ENCODE measurements around the gene RINT1.

Gene RINT1

DNA sequence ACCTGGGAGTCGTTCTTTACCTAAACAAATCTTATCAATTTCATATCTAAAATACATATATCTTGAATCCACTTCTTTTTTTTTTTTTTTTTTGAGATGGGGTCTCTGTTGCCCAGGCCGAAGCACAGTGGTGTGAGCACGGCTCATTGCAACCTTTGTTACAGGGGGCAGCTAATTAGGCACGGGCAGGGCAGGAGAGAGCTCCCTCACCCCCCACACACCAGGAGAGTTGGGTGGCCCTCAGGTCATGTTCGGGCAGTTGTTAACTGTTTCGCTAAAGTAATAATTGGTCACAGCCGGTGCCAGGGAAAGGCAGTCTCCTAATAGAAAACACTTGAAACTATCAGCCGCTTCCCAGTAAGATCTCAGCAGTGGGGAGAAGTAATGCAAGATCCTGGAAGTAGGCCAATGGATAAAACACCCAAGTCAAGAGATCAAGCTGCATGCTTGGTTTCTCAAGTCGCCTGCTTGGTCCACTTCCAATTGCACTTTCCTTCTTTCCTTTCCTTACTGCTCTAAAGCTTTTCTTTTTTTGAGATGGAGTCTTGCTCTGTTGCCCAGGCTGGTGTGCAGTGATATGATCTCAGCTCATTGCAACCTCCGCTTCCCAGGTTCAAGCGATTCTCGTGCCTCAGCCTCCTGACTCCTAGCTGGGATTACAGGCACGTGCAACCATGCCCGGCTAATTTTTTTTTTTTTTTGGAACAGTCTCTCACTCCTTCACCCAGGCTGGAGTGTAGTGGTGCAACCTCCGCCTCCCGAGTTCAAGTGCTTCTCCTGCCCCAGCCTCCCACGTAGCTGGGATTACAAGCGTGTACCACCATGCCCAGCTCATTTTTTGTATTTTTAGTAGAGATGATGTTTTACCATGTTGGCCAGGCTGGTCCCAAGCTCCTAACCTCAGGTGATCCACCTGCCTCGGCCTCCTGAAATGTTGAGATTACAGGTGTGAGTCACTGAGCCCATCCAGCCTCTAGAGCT is 70.6 kb downstream of the RINT1 start:
- H3K36me3 Mint-ChIP-seq: no peaks in the 10 kb centered on the region
- no peaks in the 10 kb centered on the region for H3K9me3 Mint-ChIP-seq
- ATAC-seq (no peak), DNase-seq (ENCODE audit: low spot score in 2 of 2) (no peak)
- H3K4me3 Mint-ChIP-seq: no peak overlapping the region
- H3K4me1 Mint-ChIP-seq: no peaks in the 10 kb centered on the region
- H3K27ac Mint-ChIP-seq: no peak overlapping the region

DNA sequence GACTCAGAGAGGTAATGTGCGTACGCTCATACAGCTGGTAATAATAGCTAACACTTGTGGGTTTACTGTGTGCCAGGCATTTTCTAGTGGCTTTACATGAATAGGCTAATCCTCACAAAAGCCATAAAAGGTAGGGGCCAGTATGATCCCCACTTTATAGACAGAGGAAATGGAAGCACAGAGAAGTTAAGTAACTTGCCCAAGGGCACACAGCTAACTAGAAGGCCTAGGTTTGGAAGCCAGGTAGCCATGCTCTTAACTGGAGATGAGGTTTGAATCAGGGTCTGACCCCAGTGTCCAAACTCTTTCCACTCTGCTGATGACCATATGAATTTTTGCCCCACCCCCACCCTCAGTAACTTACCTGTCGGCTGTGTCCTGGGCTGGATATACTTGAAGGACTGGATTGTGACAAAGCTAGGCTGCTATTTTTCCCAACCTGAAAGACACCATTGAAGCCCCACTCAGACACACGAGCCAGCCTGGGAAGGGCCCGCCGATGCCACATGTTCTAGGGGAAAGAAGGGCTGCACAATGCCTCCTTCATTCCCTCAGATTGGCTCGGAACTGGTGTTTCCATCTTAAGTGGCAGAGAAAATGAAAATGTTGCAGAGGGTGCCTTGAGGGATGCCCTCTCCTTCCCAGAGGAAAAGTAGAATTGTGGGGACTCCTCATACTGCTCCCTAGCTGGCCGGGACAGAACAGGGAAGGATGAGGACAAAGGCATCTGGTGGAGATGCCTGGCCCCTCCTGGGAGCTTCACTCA is 78.3 kb downstream of the RINT1 start:
- ATAC-seq: no peak

DNA sequence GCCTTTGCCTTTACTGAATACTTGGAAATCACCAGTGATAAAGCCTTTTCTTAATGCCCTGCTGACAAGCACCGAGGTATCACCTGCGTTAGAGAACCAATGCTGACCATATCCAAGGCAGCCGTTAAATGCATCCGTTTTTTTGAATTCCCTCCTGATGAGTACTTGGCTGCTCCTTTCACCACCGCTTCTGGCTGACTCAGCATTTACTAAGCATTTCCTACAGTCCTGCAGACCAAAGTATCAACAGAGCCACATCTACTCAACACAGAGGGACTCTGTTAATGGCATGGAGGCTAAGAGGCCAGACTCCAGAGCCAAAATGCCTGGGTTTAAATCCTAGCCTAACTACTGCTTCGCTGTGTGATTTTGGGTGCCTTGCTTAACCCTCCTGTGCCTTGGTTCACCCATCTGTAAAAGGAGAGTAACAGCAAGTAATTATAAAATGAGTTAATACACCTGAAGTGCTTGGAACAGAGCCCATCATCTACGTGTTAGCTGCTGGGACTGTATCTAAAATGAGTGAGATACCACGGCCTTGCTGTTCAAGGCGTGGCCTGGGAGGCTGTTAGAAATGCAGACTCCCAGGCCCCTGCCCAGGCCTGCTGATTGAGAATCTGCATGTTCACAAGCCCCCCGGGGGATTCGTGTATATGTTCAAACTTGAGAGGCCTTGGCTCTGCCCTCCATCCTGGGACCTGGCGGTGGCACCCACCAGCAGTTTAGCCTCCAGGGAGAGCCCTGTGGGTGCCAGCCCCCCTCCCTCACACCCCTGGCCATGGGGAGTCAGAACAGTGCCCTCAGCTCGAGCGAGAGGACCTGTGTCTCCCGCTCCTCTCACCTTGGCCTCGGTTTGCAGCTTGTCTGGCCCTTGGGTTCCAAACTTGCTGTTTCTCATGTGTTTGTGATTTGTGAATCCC is 80.1 kb downstream of the RINT1 start:
- ATAC-seq (no peak), DNase-seq (ENCODE audit: low spot score in 2 of 2) (no peak)
- peaks cover 15% of the 10 kb centered on the region for H3K36me3 Mint-ChIP-seq
- no peak overlapping the region for H3K27ac Mint-ChIP-seq
- no peaks in the 10 kb centered on the region for H3K9me3 Mint-ChIP-seq
- no peaks in the 10 kb centered on the region for H3K4me1 Mint-ChIP-seq
- no peak overlapping the region for H3K4me3 Mint-ChIP-seq

More for the DNA sequence above, 78.3 kb downstream of the RINT1 start:
- Mint-ChIP-seq H3K4me1 (no peaks in the 10 kb centered on the region), H3K9me3 (no peaks in the 10 kb centered on the region), H3K4me3 (no peak overlapping the region), H3K36me3 (peaks cover 15% of the 10 kb centered on the region), H3K27ac (no peak overlapping the region)
- no peak for DNase-seq (ENCODE audit: low spot score in 2 of 2)

DNA sequence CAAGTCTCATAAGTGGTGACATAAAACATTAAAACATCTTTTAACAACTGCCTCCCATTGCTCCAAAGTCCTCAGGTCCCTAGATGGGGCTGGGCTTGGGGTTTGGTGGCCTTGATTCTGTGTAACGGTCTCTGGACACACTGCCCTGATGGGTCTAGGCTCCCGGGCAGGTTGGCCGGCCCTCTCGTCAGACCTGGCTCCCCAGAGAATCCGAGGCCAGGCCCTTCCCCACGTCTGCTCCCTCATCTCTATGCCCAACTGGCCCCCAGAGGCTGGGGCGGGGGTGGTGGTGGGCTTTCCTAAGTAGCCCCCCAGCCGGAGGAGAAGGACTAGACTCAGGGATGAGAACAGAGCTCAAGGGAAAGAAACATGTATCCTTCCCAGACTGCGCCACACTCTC is 80.8 kb downstream of the RINT1 start:
- no peak overlapping the region for H3K27ac Mint-ChIP-seq
- ATAC-seq (no peak), DNase-seq (ENCODE audit: low spot score in 2 of 2) (no peak)
- H3K9me3 Mint-ChIP-seq: no peaks in the 10 kb centered on the region
- no peak overlapping the region for H3K4me3 Mint-ChIP-seq
- no peaks in the 10 kb centered on the region for H3K4me1 Mint-ChIP-seq
- peaks cover 18% of the 10 kb centered on the region for H3K36me3 Mint-ChIP-seq

DNA sequence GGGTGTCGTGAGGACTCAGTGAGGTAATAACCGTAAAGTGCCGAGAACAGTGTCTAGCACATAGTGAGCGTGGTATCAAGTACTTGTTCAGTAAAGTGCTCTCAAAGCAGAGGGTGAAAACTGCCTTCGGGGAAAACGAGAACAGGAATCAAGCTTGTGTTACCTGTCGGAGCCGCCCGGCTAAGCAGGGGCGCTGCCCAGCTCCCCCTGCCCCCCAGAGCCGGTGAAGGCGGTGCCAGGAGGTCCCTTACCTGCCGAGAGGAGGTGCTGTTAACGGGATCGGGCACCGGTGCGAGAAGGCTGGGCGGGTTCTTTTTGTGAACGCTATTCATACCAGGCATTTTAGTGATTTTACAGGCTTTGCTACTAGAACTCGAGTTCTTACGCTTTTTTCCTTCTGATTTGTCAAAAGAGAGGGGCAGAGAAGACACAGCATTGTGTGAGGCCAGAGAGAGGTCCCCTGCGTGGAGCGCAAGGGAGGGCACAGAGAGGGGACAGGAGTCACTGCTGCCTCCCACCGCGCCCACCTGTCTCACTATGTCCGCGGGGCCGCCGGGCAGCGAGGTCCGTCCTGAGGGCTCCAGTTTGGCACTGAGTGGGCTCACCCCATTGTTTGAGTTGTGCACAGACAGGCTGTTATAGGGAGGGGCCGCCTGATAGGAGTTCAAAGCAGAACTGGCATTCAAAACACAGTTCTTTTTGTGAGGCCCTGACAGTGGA is 81.8 kb downstream of the RINT1 start:
- ATAC-seq (no peak), DNase-seq (ENCODE audit: low spot score in 2 of 2) (no peak)
- Mint-ChIP-seq H3K27ac (no peak overlapping the region), H3K36me3 (peaks cover 21% of the 10 kb centered on the region), H3K4me1 (no peaks in the 10 kb centered on the region), H3K9me3 (no peaks in the 10 kb centered on the region), H3K4me3 (no peak overlapping the region)

DNA sequence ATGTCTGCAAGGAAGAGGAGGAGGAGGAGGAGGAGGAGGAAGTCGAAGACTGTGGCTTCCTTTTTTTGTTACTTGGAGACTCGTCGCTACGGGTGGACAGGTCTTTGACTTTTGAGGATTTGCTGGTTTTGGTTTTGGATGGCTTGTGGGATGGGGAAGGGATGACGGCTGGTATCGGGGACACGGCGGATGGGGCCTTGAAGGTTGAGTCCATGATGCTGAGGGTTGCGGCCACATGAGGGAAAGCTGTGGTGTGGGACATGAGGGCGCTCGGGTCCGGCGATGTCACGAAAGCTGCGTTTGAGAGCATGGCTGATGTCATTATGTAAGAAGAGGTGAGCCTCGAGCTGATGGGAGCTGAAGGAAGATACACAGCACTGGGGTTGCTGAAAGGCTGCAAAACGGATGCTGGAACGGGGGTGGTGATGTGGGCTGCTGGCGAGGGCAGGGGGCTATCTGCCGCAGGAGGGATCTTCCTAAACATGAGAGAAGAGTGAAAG is 82.4 kb downstream of the RINT1 start:
- Mint-ChIP-seq H3K9me3 (no peaks in the 10 kb centered on the region), H3K4me3 (no peak overlapping the region), H3K36me3 (peaks cover 21% of the 10 kb centered on the region), H3K4me1 (no peaks in the 10 kb centered on the region), H3K27ac (no peak overlapping the region)
- DNase-seq (ENCODE audit: low spot score in 2 of 2): no peak
- ATAC-seq: no peak

Measured in stimulated activated effector memory CD8-positive, alpha-beta T cell treated with anti-CD3 and anti-CD28 coated beads, Interleukin-12 subunit alpha, Interleukin-12 subunit beta, amount 100 ng/mL, for 72 hours (primary cell).